Common myeloid progenitor, CD34-positive (primary cell): Measurements from ENCODE around the gene SNX1.
"Not testable (repeated sequence)": the region's sequence is repeated elsewhere in the genome, so short reads cannot be mapped to it uniquely, and the experiment has no call there.

Source experiments
- CTCF ChIA-PET: fragments of 350-600 bp; sonication (Branson Sonifier 250); formaldehyde crosslinking; loops from one replicate; lab custom pipeline; 2021; ENCODE audit warnings: antibody characterized with exemption; lab: Charles Lee
- POLR2A ChIA-PET: fragments of 350-600 bp; sonication (Branson Sonifier 250); formaldehyde crosslinking; loops from one replicate; lab custom pipeline; 2021; ENCODE audit warnings: antibody characterized with exemption; lab: Charles Lee
- DNase-seq, 3 donors: peaks; one replicate each; pipeline versions ENCODE4 v3.0.0 to v3.0.0-alpha.2; 2013
- H3K27ac ChIP-seq, 2 experiments: 1 replicate in 1 of 2; 2 replicates in 1 of 2; pipeline ENCODE4 v1.7.0; 2013; ENCODE audit warnings: inconsistent platforms in 2 of 2, low read length in 2 of 2, mild to moderate bottlenecking in 2 of 2, low read depth in 1 of 2, moderate library complexity in 1 of 2; ENCODE audit not compliant: severe bottlenecking in 2 of 2, insufficient read depth in 1 of 2, poor library complexity in 1 of 2
- H3K27me3 ChIP-seq, 5 experiments: replicated peaks in 2 of 5; 1 replicate in 3 of 5; 2 replicates in 2 of 5; pipeline versions ENCODE4 v1.6.1 to v1.7.0; 2013; ENCODE audit warnings: low read length in 4 of 5, mild to moderate bottlenecking in 2 of 5, moderate library complexity in 2 of 5, inconsistent platforms in 1 of 5; ENCODE audit not compliant: insufficient read depth in 5 of 5, control insufficient read depth in 4 of 5
- H3K36me3 ChIP-seq, 4 experiments: 1 replicate in 2 of 4; 2 replicates in 2 of 4; pipeline versions ENCODE4 v1.6.1 to v1.7.0; 2013; ENCODE audit warnings: low read length in 3 of 4, control low read depth in 1 of 4, mild to moderate bottlenecking in 1 of 4; ENCODE audit not compliant: control insufficient read depth in 4 of 4, insufficient read depth in 4 of 4
- H3K4me1 ChIP-seq, 4 experiments: 1 replicate in 3 of 4; 2 replicates in 1 of 4; pipeline versions ENCODE4 v1.6.1 to v1.7.1; 2013; ENCODE audit warnings: low read length in 3 of 4, mild to moderate bottlenecking in 3 of 4, control low read depth in 1 of 4, inconsistent platforms in 1 of 4, moderate library complexity in 1 of 4; ENCODE audit not compliant: control insufficient read depth in 4 of 4, insufficient read depth in 4 of 4; ENCODE audit errors: control extremely low read depth in 1 of 4
- H3K4me3 ChIP-seq, 7 experiments: 1 replicate in 4 of 7; 2 replicates in 3 of 7; pipeline versions ENCODE4 v1.5.1 to v1.7.0; 2013; ENCODE audit warnings: mild to moderate bottlenecking in 7 of 7, low read length in 6 of 7, moderate library complexity in 6 of 7, inconsistent platforms in 2 of 7, low read depth in 2 of 7, control low read depth in 1 of 7; ENCODE audit not compliant: insufficient read depth in 4 of 7, control insufficient read depth in 1 of 7; ENCODE audit errors: extremely low read depth in 1 of 7
- H3K9me3 ChIP-seq, 5 experiments: 1 replicate in 4 of 5; 2 replicates in 1 of 5; pipeline versions ENCODE4 v1.6.1 to v1.7.1; 2013; ENCODE audit warnings: low read length in 4 of 5, mild to moderate bottlenecking in 2 of 5, inconsistent platforms in 1 of 5, low read depth in 1 of 5, moderate library complexity in 1 of 5; ENCODE audit not compliant: control insufficient read depth in 4 of 5, insufficient read depth in 2 of 5; ENCODE audit errors: control extremely low read depth in 1 of 5
- WGBS: methylation state at CpG from one replicate; pipeline ENCODE4 v1.1.5; 2013; ENCODE audit not compliant: insufficient coverage; 5-methylcytosine and 5-hydroxymethylcytosine counted together

The SNX1 gene

DNA sequence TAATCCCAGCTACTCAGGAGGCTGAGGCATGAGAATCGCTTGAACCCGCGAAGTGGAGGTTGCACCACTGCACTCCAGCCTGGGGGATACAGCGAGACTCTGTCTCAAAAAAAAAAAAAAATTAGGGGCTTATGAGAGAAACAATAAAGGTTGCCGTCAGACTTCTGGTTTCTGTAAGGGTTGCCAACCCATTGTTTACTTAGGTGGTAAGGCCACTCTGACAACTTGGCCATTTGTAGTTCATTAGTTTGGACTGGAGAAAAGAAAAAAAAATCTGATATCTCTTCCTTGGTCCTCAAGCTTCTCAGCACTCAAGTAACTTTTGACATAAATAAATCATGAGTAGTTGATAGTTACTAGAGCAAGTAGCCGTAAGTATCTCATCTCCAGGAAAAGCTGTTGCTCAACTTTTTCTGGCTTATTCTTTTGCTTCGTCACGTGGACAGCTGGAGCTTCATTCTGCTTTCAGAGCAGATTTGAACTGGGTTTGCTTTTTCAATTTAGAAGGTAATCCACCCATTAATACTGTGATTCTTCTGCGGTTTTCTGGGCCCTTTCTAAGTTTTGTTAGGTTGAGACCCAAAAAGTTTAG is 9.4 kb downstream of the SNX1 start:
- Histone ChIP-seq H3K27me3 (no peaks in the 10 kb centered on the region), H3K4me3 (no peak overlapping the region), H3K4me1 (peaks cover 2 to 10% (median 9%) of the 10 kb centered on the region in 4 experiments), H3K27ac (peak overlapping the region in 1 of 2 experiments; percentile 31), H3K9me3 (no peaks in the 10 kb centered on the region), H3K36me3 (peaks cover 0 to 2% (median 0%) of the 10 kb centered on the region in 4 experiments)
- CTCF ChIA-PET = interaction anchor here (2.4 kb wide), 1 partner anchor 48 kb away, joined by 7 read pairs; no protein-coding TSS in a partner anchor
- POLR2A ChIA-PET = no interaction called here
- DNase-seq = peak in 2 of 3 donors; percentile 48 to 49
- 77% methylated on average over 7 of the region's 9 CpGs for WGBS

DNA sequence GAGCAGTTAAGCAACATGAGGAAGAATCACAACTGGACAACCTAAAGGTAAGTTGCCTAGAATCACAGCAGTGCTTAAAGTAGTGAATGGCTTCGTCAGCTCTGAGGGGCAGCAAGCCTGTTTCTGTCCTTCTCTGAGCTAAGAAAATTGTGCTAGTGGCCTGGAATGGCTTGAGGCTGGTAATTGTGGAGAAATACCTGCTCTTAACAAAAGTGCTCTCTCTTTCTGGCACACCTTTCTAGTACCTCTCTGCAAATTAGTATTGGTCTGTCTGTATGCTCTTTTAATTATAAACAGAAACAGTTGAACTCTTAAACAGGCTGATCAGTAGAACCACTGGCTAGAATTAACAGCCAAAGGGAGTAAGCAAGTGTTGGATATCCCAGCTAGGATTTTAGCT is 11.6 kb downstream of the SNX1 start:
- peaks cover 0 to 6% (median 1%) of the 10 kb centered on the region in 4 experiments for H3K4me1 ChIP-seq
- H3K27ac ChIP-seq = no peak overlapping the region
- ChIA-PET POLR2A (no interaction called here), CTCF (interaction anchor here (0.6 kb wide), 1 partner anchor 241 kb away, joined by 4 read pairs; no protein-coding TSS in a partner anchor)
- H3K36me3 ChIP-seq = peaks cover 0 to 4% (median 2%) of the 10 kb centered on the region in 4 experiments
- 100% methylated on average over 1 of the region's 1 CpG for WGBS
- H3K27me3 ChIP-seq = no peaks in the 10 kb centered on the region
- H3K4me3 ChIP-seq = no peak overlapping the region
- no peaks in the 10 kb centered on the region for H3K9me3 ChIP-seq
- DNase-seq = no peak

DNA sequence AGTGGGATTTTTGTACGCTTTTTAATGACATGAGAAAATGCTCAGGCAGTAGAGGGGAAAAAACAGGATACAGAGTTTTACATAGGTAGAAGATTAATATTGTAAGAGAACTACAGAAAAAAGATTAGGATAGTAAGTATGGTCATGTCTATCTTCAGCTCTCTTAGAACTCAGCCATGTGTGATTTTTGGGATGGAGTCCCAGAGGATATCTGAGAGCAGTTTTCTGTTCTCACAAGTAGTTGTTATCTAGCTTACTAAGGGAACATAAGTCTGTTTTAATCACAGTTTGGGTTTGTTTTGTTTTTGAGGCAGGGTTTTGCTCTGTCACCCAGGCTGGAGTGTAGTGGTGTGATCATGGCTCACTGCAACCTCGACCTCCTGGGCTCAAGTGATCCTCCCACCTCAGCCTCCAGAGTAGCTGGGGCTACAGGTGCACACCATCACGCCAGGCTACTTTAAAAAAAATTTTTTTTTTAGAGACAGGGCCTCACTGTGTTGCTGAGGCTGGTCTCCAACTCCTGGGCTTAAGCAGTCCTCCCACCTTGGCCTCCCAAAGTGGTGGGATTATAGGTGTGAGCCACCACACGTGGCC is 14.4 kb downstream of the SNX1 start:
- DNase-seq, POLR2A ChIA-PET, H3K9me3 ChIP-seq, H3K4me3 ChIP-seq, H3K27me3 ChIP-seq, H3K4me1 ChIP-seq, H3K27ac ChIP-seq: not testable (repeated sequence)
- H3K36me3 ChIP-seq = peaks cover 0 to 30% (median 18%) of the 10 kb centered on the region in 4 experiments
- CTCF ChIA-PET = interaction anchor here (0.9 to 2.2 kb wide), 3 partner anchors 12 to 439 kb away, joined by 3 to 8 read pairs (median 5); no protein-coding TSS in a partner anchor
- 85% methylated on average over 3 of the region's 4 CpGs for WGBS

DNA sequence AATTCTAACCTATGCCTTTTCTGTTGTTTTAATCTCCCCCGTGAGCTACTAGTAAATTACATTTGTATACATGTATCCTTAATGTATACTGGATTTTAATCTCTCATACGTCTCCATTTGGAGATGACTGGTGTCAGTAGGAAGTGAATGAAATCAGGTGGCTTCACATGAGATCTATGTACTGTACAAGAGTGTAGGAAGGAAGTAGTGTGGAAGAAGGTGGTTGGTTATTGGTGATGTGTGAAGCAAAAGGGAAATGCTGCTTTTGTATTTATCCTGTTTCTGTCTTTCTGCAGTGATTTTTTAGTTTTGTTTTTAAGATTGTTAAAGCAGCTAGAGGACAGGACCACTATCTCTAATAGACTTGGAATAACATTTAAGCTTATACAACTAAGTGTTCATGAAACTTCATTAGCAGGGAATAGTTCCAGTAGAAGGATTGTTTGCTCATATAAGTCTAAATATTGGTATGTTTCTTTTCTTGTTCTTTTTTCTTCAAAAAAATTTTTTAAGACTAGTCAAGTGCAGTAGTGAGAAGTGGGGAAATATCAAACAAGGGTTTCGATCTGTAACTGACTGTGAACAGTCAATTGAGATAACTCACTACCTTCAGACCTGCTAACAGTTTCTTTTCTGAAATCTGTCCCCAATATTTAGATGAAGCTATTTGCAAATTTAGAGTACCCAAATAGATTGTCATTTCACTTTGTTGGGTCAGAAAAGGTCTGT is 15.3 kb downstream of the SNX1 start:
- 57% methylated on average over 2 of the region's 3 CpGs for WGBS
- DNase-seq = peak in 1 of 3 donors; percentile 8
- no peaks in the 10 kb centered on the region for H3K9me3 ChIP-seq
- H3K27ac ChIP-seq = no peak overlapping the region
- H3K36me3 ChIP-seq = peaks cover 7 to 39% (median 22%) of the 10 kb centered on the region in 4 experiments
- ChIA-PET CTCF (interaction anchor here (0.9 to 2.2 kb wide), 4 partner anchors 11 to 440 kb away, joined by 3 to 8 read pairs (median 4); partner anchors contain the start of gene SNX1), POLR2A (no interaction called here)
- H3K4me3 ChIP-seq = no peak overlapping the region
- no peaks in the 10 kb centered on the region for H3K4me1 ChIP-seq
- H3K27me3 ChIP-seq = no peaks in the 10 kb centered on the region

DNA sequence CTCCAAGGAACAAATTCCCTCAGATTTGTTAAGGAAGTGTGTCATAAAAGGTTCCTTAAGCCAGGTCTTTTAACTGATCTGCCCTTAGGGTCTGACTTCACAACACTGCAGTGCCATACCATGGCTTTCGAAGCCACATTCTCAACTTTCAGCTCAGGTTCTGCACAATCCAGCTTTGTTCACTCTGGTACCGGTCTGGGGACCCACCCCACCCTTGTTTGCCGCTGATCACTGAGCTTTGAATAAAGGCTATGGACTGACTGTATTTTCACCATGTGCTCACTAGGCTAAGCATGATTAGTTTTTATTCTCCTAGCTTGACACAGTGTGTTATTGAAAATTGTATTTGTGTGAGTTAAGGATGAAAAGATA is 15.9 kb downstream of the SNX1 start:
- H3K36me3 ChIP-seq = peaks cover 7 to 44% (median 25%) of the 10 kb centered on the region in 4 experiments
- no peak overlapping the region for H3K27ac ChIP-seq
- H3K27me3 ChIP-seq = no peaks in the 10 kb centered on the region
- ChIA-PET CTCF (interaction anchor here (1.0 to 2.2 kb wide), 3 partner anchors 10 to 17 kb away, joined by 3 to 8 read pairs (median 5); partner anchors contain the start of gene SNX1), POLR2A (no interaction called here)
- no peak overlapping the region for H3K4me3 ChIP-seq
- WGBS = 100% methylated on average over 3 of the region's 3 CpGs
- no peak for DNase-seq
- no peaks in the 10 kb centered on the region for H3K9me3 ChIP-seq
- no peaks in the 10 kb centered on the region for H3K4me1 ChIP-seq

DNA sequence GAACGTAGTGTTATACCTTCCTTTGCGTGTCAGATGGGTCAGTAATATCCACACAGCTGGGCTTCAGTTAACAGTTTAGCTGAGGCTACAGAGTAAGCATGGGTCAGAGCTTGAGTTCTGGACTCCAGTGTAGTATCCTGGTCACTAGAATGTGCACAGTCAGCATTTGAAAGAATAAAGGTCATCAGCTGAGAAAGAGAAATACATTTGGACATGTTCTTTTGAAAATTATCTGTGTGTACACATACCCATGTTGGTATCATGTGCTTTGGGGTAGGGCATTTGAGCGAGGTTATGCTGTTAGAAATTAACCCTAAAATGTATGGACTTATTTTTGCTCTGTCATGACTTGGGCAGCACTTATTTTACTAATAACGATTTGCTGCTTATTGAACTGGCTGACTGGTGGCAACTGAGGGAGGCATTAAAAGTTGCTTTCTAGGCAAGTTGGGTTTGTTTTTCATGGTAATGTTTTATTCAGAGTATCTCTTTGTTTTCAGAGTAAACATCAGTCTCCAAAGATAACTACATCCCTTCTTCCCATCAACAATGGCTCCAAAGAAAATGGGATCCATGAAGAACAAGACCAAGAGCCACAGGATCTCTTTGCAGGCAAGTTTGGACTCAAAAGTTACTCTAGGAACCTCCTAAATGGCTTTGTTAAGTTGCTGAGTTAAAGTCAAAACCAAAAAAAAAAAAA is 16.4 kb downstream of the SNX1 start:
- H3K4me1 ChIP-seq = no peaks in the 10 kb centered on the region
- H3K4me3 ChIP-seq = no peak overlapping the region
- WGBS = 83% methylated on average over 2 of the region's 4 CpGs
- CTCF ChIA-PET = interaction anchor here (2.2 kb wide), 1 partner anchor 10 kb away, joined by 8 read pairs; no protein-coding TSS in a partner anchor
- H3K27ac ChIP-seq = no peak overlapping the region
- no peak for DNase-seq
- POLR2A ChIA-PET = no interaction called here
- no peaks in the 10 kb centered on the region for H3K9me3 ChIP-seq
- no peaks in the 10 kb centered on the region for H3K27me3 ChIP-seq
- peaks cover 11 to 49% (median 29%) of the 10 kb centered on the region in 4 experiments for H3K36me3 ChIP-seq
